HG03139 (cell line): ENCODE data around the gene NUTM2F.
"Not testable (repeated sequence)": the region's sequence is repeated elsewhere in the genome, so short reads cannot be mapped to it uniquely, and the experiment has no call there.

Experiments used
- ATAC-seq: cut with Tn5 transposase; IDR thresholded peaks from one replicate; pipeline ENCODE4 v1.9.1; 2021; ENCODE audit not compliant: unreplicated experiment

The NUTM2F gene

DNA sequence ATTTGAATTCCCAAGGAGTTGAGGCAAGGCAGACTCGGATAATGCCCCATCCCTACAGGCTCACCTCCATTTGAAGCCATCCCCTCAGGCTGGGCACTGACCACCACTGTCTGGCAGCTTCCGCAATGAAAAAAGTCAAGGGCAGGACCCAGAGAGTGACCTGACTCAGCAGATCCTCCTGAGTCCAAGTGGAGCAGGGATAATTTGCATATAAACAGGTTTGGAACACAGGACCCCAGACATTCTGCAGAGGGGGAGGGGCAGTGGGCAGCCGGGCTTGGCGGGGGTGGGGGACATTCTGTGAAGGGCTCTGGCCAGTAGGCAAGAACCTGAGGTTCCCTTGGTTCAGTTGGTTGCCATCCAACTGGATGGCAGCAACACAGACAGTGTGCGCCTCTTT, at the start of gene NUTM2F:
Gene NUTM2F (minus strand): TSS at position 101 of the 400 bp plus-strand sequence. CDS start 21 bp downstream, at position 80.
- ATAC-seq: not testable (repeated sequence)

DNA sequence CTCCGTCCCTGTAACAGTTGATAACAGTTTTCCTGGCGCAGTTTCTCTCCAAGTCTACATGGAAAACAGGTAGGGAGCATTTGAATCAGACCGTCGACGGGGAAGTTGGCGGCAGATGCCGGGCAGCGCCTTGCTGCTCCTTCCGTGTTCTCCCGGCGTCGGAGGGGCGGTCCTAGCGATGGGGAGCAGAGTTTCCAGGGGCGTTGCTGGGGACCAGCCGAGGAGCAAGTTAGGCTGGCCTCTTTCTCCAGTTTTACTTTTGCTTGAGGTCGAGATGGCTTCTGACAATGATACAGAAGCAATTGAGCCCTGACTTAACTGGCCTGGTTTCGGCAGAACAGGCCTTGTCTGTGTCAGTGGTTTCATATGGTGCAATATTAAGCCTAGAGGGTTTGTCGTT, 46.8 kb upstream of the NUTM2F start:
- ATAC-seq: peak; percentile 50

GRCh38 chr9:94374176-94375056, 46.0 kb upstream of the NUTM2F start:
- ATAC-seq: peak; percentile 84

GRCh38 chr9:94373779-94374175, 45.3 kb upstream of the NUTM2F start:
- ATAC-seq: not testable (repeated sequence)

- ATAC-seq: not testable (repeated sequence)
These were observed 41.8 kb upstream of the NUTM2F start for GRCh38 chr9:94370266-94370665.

DNA sequence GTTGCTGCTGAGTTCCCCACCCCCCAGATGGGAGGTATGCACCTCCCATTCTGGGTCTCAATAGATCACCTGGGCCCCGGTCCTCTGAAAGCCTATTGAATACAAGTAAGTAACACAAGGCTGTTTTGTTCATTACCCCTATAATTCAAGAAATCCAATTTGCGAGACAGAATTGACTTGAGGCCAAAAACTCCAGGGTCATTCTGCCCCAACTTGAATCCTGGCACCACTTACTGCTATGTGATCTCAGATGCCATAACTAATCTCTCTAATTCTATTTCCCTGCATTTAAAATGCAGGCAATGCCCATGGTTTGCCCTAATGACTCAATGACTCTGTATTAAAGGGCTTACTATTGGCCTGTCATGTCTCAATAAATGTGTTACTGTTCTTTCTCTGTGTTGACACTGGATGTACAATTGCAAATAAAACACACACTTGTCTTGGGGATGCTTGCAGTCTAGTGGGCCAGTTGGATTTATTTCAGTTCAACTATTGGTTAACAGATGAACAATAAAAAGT, 35.7 kb upstream of the NUTM2F start:
- not testable (repeated sequence) for ATAC-seq

GRCh38 chr9:94357158-94357557, 28.7 kb upstream of the NUTM2F start:
- not testable (repeated sequence) for ATAC-seq

GRCh38 chr9:94351901-94352723, 23.7 kb upstream of the NUTM2F start:
- not testable (repeated sequence) for ATAC-seq

- ATAC-seq: not testable (repeated sequence)
These were observed 20.3 kb upstream of the NUTM2F start for GRCh38 chr9:94348754-94349153.

- ATAC-seq: not testable (repeated sequence)
These were observed 19.0 kb upstream of the NUTM2F start for GRCh38 chr9:94347451-94347850.

DNA sequence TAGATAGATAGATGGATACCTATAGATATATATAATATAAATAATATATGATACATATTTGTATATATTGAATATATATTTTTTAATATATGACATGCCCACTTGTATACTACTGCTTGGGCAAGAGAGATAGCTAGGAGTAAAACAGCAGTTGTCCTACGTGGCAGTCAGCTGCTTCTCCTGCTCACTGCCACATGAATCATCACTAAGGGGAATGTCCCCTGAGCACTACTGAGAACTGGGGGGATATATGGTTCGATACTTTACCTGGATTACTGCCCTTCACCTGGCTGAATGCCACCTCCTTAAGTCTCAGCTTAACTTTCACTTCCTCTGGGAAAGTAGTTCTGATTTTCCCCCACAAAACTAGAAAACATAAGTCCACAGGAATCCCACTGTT, 13.3 kb upstream of the NUTM2F start:
- ATAC-seq: not testable (repeated sequence)

DNA sequence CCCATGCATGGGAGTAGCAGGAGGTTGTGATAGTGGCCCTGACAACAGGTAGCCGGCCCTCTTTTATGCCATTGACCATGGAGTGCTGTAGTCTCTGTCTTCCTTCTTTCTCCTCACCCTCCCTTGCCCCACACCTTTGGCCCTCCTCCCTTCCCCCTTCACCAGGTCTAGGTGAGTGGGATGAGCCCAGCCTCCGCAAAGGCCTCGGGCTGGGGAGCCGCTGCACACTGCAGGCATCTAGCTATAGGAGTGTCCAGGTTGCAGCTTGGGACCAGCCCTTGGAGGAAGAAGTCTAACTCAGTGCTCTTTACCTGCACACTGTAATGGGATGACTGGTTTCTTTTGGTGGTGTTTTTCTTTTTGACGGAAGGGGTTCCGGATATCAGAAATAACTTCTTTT, 12.3 kb upstream of the NUTM2F start:
- not testable (repeated sequence) for ATAC-seq

DNA sequence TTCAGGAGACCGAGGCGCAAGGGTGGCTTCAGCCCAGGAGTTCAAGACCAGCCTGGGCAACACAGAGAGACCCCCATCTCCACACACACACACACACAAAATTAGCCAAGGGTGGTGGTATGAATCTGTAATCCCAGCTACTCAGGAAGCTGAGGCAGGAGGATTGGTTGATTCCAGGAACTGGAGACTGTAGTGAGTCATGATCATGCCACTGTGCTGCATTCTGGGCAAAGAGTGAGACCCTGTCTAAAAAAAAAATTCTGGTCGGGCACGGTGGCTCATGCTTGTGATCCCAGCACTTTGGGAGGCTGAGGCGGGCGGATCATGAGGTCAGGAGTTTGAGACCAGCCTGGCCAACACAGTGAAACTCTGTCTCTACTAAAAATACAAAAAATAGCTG, 11.2 kb upstream of the NUTM2F start:
- ATAC-seq: not testable (repeated sequence)

DNA sequence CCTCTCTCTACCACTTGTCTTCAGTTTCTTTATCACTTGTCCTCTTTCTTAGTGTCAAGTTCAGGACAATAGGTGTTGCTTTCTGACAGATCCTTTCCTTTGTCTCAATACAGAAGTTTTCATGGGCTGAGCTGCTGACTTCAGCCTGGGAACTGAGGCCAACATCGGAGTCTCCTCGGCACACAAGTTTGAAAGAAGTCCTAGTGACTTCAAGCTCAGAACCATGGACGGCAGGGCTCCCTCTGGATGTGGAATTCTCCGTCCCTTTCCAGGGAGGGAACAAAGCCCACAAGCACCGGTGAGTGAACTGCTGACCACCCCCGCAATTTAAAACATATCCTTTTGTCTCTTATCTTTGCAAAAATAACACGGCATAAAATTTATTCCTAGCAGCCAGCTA, 10.3 kb upstream of the NUTM2F start:
- not testable (repeated sequence) for ATAC-seq

DNA sequence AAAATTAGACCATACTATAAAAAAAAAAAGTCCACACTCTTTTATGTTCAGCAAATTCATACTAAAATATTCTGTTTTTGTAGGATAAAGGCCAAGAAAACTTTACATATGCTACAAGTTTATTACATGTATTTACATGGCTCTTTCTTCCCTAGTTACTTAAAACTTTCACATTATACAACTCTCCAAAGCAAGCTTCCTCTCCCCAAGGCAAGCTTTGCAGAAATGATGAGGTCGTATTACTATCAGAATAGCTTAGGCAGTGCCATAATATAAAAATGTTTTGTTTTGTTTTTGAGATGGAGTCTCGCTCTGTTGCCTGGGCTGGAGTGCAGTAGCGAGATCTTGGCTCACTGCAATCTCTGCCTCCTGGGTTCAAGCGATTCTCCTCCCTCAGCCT, 8.0 kb upstream of the NUTM2F start:
- not testable (repeated sequence) for ATAC-seq

- not testable (repeated sequence) for ATAC-seq
These were observed 2.9 kb downstream of the NUTM2F start for GRCh38 chr9:94325583-94325982.

- ATAC-seq: not testable (repeated sequence)
These were observed 5.2 kb downstream of the NUTM2F start for GRCh38 chr9:94323153-94323798.

DNA sequence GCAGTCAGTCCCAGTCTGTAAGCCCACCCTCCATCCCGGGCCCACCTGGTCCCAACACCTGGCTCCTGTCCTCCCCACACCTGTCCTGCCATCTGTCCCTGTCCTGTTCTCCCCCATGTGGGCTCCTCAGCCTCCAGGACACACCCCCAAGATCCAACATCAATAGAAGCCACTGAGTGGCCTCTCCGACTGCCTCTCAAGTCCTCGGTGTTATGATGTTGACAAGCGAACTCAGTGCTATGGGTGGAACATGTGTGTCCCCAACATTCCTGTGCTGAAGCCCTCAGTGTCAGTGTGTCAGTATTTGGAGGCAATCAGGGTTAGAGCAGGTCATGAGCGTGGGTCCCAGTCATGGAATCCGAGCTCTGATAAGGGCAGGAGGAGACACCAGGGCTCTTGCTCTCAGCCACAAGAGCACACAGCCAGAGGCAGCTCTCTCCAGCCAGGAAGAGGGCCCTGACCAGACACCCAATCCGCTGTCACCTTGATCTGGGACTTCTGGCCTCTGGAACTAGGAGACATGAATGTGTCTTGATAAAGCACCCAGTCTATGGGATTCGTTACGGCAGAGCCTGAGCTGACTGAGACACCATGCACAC, 6.0 kb downstream of the NUTM2F start:
- not testable (repeated sequence) for ATAC-seq

DNA sequence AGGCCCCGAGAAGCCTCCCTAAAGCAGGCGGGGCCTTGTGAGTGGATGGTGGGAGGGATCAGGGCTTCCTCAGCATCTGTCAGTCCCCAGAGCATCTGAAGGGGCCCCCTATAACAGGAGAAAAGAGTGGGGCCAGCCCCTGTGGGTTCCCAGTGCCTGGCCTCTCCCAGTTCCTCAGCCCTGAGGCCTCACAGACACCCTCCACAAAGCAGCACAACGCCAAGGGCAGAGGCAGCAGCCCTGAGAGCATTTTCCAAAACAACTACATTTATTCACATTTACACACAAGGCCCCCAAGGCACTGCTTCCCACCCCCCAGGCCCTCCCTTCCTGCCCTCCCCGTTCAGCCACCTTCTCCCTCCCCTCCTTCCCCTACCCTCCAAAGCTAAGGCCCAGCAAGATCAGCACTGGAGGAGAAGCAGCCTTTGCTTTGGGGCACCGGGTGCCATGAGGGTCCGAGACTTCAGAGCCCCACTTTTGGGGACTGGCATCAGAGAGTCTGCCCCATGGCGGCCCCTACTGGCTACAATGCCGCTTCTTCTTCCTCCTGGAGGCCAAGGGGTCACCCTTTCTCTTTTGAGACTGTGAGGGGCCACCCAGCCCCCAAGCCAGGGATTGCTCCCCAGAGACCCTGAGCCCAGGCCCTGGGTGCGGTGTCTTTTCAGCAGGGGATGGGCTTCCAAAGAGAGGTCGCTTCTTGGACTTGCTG, 10.3 kb downstream of the NUTM2F start:
- ATAC-seq: not testable (repeated sequence)

DNA sequence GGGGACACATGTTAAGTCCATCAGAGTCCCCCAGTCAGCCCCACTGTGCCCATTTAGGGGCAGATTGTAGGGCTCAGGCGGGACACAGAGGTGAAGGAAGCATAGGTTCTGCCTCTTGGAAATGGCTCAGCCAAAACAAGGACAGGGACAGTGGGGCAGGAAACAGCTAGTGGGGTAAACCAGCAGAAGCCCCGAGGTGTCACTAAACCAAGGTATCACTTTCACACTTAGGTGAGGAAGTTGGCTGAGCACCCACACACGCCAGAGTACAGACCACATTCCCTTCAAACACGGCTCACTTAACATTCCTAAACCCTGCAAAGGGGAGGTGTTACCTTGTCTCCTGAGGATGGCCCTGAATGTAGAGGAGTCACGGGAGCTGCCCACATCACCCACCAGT, 12.2 kb downstream of the NUTM2F start:
- not testable (repeated sequence) for ATAC-seq
